CD4-positive, alpha-beta T cell (primary cell): ENCODE measurements around the gene GAS7. TPM values are rescaled to one million over a fixed set of nuclear protein-coding genes. Genes with fewer than 3 reads are reported as not detected.

ENCODE experiments used
- ATAC-seq: fragments of 200-7000 bp; cut with Tn5 transposase; one replicate; pipeline ENCODE4 v1.10.0; 2022; ENCODE audit warnings: mild to moderate bottlenecking; ENCODE audit not compliant: poor library complexity
- CTCF ChIA-PET: fragments of 350-600 bp; sonication (Branson Sonifier 250); formaldehyde crosslinking; loops from one replicate; lab custom pipeline; 2021; ENCODE audit warnings: antibody characterized with exemption, inconsistent platforms; lab: Charles Lee
- POLR2A ChIA-PET: fragments of 350-600 bp; sonication (Branson Sonifier 250); formaldehyde crosslinking; loops from one replicate; lab custom pipeline; 2021; ENCODE audit warnings: antibody characterized with exemption, inconsistent platforms; lab: Charles Lee
- DNase-seq, 14 experiments: peaks; one replicate each; pipeline ENCODE4 v3.0.0-alpha.2; 2013 to 2020; ENCODE audit warnings: mixed read lengths in 2 of 14
- H3K27ac ChIP-seq, 2 donors: one replicate each; pipeline versions ENCODE4 v1.5.1 to v1.7.0; 2013; ENCODE audit warnings: low read length in 2 of 2, low read depth in 1 of 2, mild to moderate bottlenecking in 1 of 2
- H3K27me3 ChIP-seq, 2 experiments: 1 replicate in 1 of 2; 2 replicates in 1 of 2; pipeline versions ENCODE4 v1.6.1 to v1.7.0; 2013; ENCODE audit warnings: low read length in 2 of 2, control low read depth in 1 of 2, mild to moderate bottlenecking in 1 of 2, moderate library complexity in 1 of 2; ENCODE audit not compliant: insufficient read depth in 2 of 2, control insufficient read depth in 1 of 2
- H3K36me3 ChIP-seq: one replicate; pipeline ENCODE4 v1.6.1; 2013; ENCODE audit warnings: low read length, control low read depth; ENCODE audit not compliant: insufficient read depth
- H3K4me1 ChIP-seq: one replicate; pipeline ENCODE4 v1.6.1; 2013; ENCODE audit warnings: low read length, control low read depth; ENCODE audit not compliant: insufficient read depth
- H3K4me3 ChIP-seq: one replicate; pipeline ENCODE4 v1.5.1; 2013; ENCODE audit warnings: mild to moderate bottlenecking, low read length, moderate library complexity
- H3K9me3 ChIP-seq, 2 experiments: 1 replicate in 1 of 2; 2 replicates in 1 of 2; pipeline versions ENCODE4 v1.6.1 to v1.7.0; 2013; ENCODE audit warnings: low read length in 2 of 2, mild to moderate bottlenecking in 2 of 2, control low read depth in 1 of 2, moderate library complexity in 1 of 2; ENCODE audit not compliant: control insufficient read depth in 1 of 2, insufficient read depth in 1 of 2
- H3K27ac Mint-ChIP-seq: one replicate; pipeline ENCODE4 v1.8.0; 2020; ENCODE audit warnings: mixed read lengths
- H3K27me3 Mint-ChIP-seq: one replicate; pipeline ENCODE4 v1.8.0; 2021; ENCODE audit warnings: mixed read lengths
- H3K36me3 Mint-ChIP-seq: one replicate; pipeline ENCODE4 v1.8.0; 2021; ENCODE audit warnings: low read depth, mixed read lengths
- H3K4me1 Mint-ChIP-seq: one replicate; pipeline ENCODE4 v1.8.0; 2021; ENCODE audit warnings: low read depth, mixed read lengths
- H3K4me3 Mint-ChIP-seq: one replicate; pipeline ENCODE4 v1.8.0; 2020; ENCODE audit warnings: mild to moderate bottlenecking, mixed read lengths
- H3K9me3 Mint-ChIP-seq: one replicate; pipeline ENCODE4 v1.8.0; 2020; ENCODE audit warnings: mixed read lengths
- intact Hi-C, 2 experiments: fragments of 100-400 bp; cut with DNase I in 1 of 2; cut with micrococcal nuclease in 1 of 2; formaldehyde crosslinking; loops; one replicate each; pipeline versions ENCODE4 v1.15.1 to v1.9.0; 2023 to 2025; cut with DNase I, micrococcal nuclease
- total RNA-seq, 174 experiments: library from RNA in 2 of 174; stranded (reverse) in 2 of 174; gene quantifications; one replicate each; pipeline ENCODE4 v1.2.3 and lab custom pipeline; 2021 to 2026
- TF ChIP-seq, protein P1 (sequence below): fragments of 200-600 bp; IDR thresholded peaks from one replicate; pipeline ENCODE4 v1.8.0; 2022; ENCODE audit warnings: antibody characterized with exemption, mild to moderate bottlenecking

The GAS7 gene
- total RNA-seq, 2 experiments from 2014 or later, result 1.8 to 3.4 TPM

GRCh38 chr17:9956474-9957131 is 241.8 kb downstream of the GAS7 start:
- H3K4me3 Mint-ChIP-seq, result no peak overlapping the region
- no peaks in the 10 kb centered on the region for H3K4me1 Mint-ChIP-seq
- Histone ChIP-seq H3K4me3 (no peak overlapping the region), H3K4me1 (no peaks in the 10 kb centered on the region), H3K27ac (no peak overlapping the region), H3K27me3 (no peaks in the 10 kb centered on the region), H3K9me3 (no peaks in the 10 kb centered on the region), H3K36me3 (no peaks in the 10 kb centered on the region)
- intact Hi-C loops, result no loop called here
- ATAC-seq, result no peak
- no peak overlapping the region for H3K27ac Mint-ChIP-seq
- CTCF ChIA-PET, result no interaction called here
- H3K27me3 Mint-ChIP-seq, result peaks cover 4% of the 10 kb centered on the region
- POLR2A ChIA-PET, result no interaction called here
- DNase-seq, result no peak
- H3K36me3 Mint-ChIP-seq, result no peaks in the 10 kb centered on the region
- TF ChIP-seq, protein P1, sequence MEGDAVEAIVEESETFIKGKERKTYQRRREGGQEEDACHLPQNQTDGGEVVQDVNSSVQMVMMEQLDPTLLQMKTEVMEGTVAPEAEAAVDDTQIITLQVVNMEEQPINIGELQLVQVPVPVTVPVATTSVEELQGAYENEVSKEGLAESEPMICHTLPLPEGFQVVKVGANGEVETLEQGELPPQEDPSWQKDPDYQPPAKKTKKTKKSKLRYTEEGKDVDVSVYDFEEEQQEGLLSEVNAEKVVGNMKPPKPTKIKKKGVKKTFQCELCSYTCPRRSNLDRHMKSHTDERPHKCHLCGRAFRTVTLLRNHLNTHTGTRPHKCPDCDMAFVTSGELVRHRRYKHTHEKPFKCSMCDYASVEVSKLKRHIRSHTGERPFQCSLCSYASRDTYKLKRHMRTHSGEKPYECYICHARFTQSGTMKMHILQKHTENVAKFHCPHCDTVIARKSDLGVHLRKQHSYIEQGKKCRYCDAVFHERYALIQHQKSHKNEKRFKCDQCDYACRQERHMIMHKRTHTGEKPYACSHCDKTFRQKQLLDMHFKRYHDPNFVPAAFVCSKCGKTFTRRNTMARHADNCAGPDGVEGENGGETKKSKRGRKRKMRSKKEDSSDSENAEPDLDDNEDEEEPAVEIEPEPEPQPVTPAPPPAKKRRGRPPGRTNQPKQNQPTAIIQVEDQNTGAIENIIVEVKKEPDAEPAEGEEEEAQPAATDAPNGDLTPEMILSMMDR, result no peak
- H3K9me3 Mint-ChIP-seq, result no peaks in the 10 kb centered on the region

DNA sequence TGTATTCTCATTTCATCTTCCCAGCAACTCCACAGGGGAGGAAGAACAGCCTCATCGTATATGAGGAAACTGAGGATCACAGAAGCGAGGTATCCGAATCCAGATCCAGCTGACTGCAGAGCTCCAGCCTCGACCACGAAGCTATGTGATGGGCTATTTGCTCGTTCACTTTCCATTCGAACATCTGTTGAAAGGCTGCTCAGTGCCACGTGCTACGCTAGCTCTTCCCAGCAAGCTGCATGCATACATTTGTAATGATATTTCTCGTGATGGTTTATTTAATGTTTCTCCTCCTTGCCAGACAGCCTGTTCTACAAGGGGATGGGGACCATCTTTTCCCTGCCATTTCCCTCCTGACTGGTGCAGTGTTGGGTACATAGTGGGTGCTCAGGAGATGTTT is 244.9 kb downstream of the GAS7 start:
- Histone ChIP-seq H3K9me3 (no peaks in the 10 kb centered on the region), H3K4me1 (no peaks in the 10 kb centered on the region), H3K4me3 (no peak overlapping the region), H3K27ac (no peak overlapping the region), H3K36me3 (no peaks in the 10 kb centered on the region), H3K27me3 (no peaks in the 10 kb centered on the region)
- POLR2A ChIA-PET, result no interaction called here
- Mint-ChIP-seq H3K9me3 (no peaks in the 10 kb centered on the region), H3K4me1 (no peaks in the 10 kb centered on the region), H3K4me3 (no peak overlapping the region), H3K27ac (no peak overlapping the region), H3K27me3 (no peaks in the 10 kb centered on the region), H3K36me3 (no peaks in the 10 kb centered on the region)
- CTCF ChIA-PET, result no interaction called here
- TF ChIP-seq, protein P1, result no peak
- ATAC-seq, result no peak
- no peak for DNase-seq
- intact Hi-C loops, result no loop called here

GRCh38 chr17:9951803-9952202 is 246.6 kb downstream of the GAS7 start:
- Histone ChIP-seq H3K27ac (no peak overlapping the region), H3K36me3 (no peaks in the 10 kb centered on the region), H3K27me3 (no peaks in the 10 kb centered on the region), H3K4me3 (no peak overlapping the region), H3K9me3 (no peaks in the 10 kb centered on the region), H3K4me1 (no peaks in the 10 kb centered on the region)
- Mint-ChIP-seq H3K4me1 (no peaks in the 10 kb centered on the region), H3K27me3 (no peaks in the 10 kb centered on the region), H3K27ac (no peak overlapping the region), H3K4me3 (no peak overlapping the region), H3K9me3 (no peaks in the 10 kb centered on the region), H3K36me3 (no peaks in the 10 kb centered on the region)
- POLR2A ChIA-PET, result no interaction called here
- DNase-seq, result no peak
- TF ChIP-seq, protein P1, result no peak
- no peak for ATAC-seq
- CTCF ChIA-PET, result no interaction called here
- intact Hi-C loops, result no loop called here
